Nephron (organoid): ENCODE measurements around the gene NUDCD2.
A peak's percentile ranks its signal among the peaks of the same experiment; 100 is the strongest.
"Not testable (repeated sequence)": the region's sequence is repeated elsewhere in the genome, so short reads cannot be mapped to it uniquely, and the experiment has no call there.

ENCODE experiments used
- H3K27ac Mint-ChIP-seq, 3 experiments: 2 replicates each; pipeline ENCODE4 v1.8.0; 2020; ENCODE audit warnings: mixed read lengths in 3 of 3, mild to moderate bottlenecking in 2 of 3, moderate library complexity in 1 of 3
- H3K27me3 Mint-ChIP-seq: 2 replicates; pipeline ENCODE4 v1.8.0; 2021; ENCODE audit warnings: low read depth, mild to moderate bottlenecking, moderate library complexity, mixed read lengths
- H3K36me3 Mint-ChIP-seq: 2 replicates; pipeline ENCODE4 v1.8.0; 2020; ENCODE audit warnings: low read depth, mixed read lengths
- H3K4me1 Mint-ChIP-seq: 2 replicates; pipeline ENCODE4 v1.8.0; 2020; ENCODE audit warnings: mixed read lengths
- H3K4me3 Mint-ChIP-seq, 3 experiments: 2 replicates each; pipeline ENCODE4 v1.8.0; 2020; ENCODE audit warnings: mild to moderate bottlenecking in 3 of 3, mixed read lengths in 3 of 3, moderate library complexity in 2 of 3
- H3K9me3 Mint-ChIP-seq: 2 replicates; pipeline ENCODE4 v1.8.0; 2020; ENCODE audit warnings: mixed read lengths
- CTCF ChIP-seq, 3 experiments: fragments of 200-600 bp; sonication (generic); IDR thresholded peaks; one replicate each; pipeline ENCODE4 v1.5.0; 2021; ENCODE audit warnings: antibody characterized with exemption in 3 of 3; ENCODE audit not compliant: unreplicated experiment in 3 of 3

NUDCD2 gene

GRCh38 chr5:163460562-163461171, 765 bp upstream of the NUDCD2 start, which contains the start of gene HMMR:
Gene HMMR (plus strand): TSS chr5:163460632. CDS start chr5:163460693, 61 bp downstream.
- peak within 1 kb of the TSS; percentile 100 for H3K27ac Mint-ChIP-seq
- no peaks in the 10 kb centered on the region for H3K9me3 Mint-ChIP-seq
- no peaks in the 10 kb centered on the region for H3K27me3 Mint-ChIP-seq
- H3K4me1 Mint-ChIP-seq: peaks cover 48% of the 10 kb centered on the region
- TF ChIP-seq CTCF (IDR thresholded peaks at IDR 0.05; ENCODE audit: unreplicated experiment in 3 of 3): no peak
- H3K36me3 Mint-ChIP-seq: peaks cover 29% of the 10 kb centered on the region
- peak within 1 kb of the TSS; percentile 92 to 94 (median 92) for H3K4me3 Mint-ChIP-seq

DNA sequence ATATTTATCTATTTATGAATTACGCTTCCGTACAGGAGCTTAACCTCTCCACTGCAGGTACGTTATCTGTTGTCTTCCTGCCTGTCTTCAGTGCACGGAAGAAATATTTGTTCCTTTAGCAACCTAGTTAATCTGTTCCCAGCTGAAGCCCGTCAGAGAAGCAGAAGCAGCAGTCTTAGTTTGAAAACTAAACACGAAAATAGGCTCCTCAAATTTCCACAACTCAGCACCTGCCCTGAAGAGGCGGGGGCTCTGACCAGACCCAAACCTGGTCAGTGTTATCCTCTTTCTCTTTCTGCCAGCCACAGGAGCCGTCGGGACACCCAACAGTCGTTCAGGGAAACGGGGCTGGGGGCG, 462 bp downstream of the NUDCD2 start:
- no peaks in the 10 kb centered on the region for H3K27me3 Mint-ChIP-seq
- no peaks in the 10 kb centered on the region for H3K9me3 Mint-ChIP-seq
- TF ChIP-seq CTCF (IDR thresholded peaks at IDR 0.05; ENCODE audit: unreplicated experiment in 3 of 3): no peak
- peaks cover 55% of the 10 kb centered on the region for H3K4me1 Mint-ChIP-seq
- H3K36me3 Mint-ChIP-seq: peaks cover 35% of the 10 kb centered on the region
- H3K27ac Mint-ChIP-seq: peak overlapping the region; percentile 100
- peak overlapping the region; percentile 92 to 94 (median 92) for H3K4me3 Mint-ChIP-seq

GRCh38 chr5:163458778-163459385, 1.0 kb downstream of the NUDCD2 start:
- TF ChIP-seq CTCF (IDR thresholded peaks at IDR 0.05; ENCODE audit: unreplicated experiment in 3 of 3): no peak
- peak overlapping the region; percentile 100 for H3K27ac Mint-ChIP-seq
- peak overlapping the region; percentile 92 to 94 (median 92) for H3K4me3 Mint-ChIP-seq
- no peaks in the 10 kb centered on the region for H3K27me3 Mint-ChIP-seq
- H3K4me1 Mint-ChIP-seq: peaks cover 55% of the 10 kb centered on the region
- H3K36me3 Mint-ChIP-seq: peaks cover 31% of the 10 kb centered on the region
- H3K9me3 Mint-ChIP-seq: no peaks in the 10 kb centered on the region

- no peak for TF ChIP-seq CTCF (IDR thresholded peaks at IDR 0.05; ENCODE audit: unreplicated experiment in 3 of 3)
- no peaks in the 10 kb centered on the region for H3K27me3 Mint-ChIP-seq
- H3K36me3 Mint-ChIP-seq: peaks cover 40% of the 10 kb centered on the region
- H3K4me1 Mint-ChIP-seq: peaks cover 48% of the 10 kb centered on the region
- H3K9me3 Mint-ChIP-seq: no peaks in the 10 kb centered on the region
- peak overlapping the region in 1 of 3 experiments; percentile 47 for H3K4me3 Mint-ChIP-seq
- H3K27ac Mint-ChIP-seq: peak overlapping the region in 1 of 3 experiments; percentile 60
These were observed 3.1 kb downstream of the NUDCD2 start for GRCh38 chr5:163456840-163457239.

DNA sequence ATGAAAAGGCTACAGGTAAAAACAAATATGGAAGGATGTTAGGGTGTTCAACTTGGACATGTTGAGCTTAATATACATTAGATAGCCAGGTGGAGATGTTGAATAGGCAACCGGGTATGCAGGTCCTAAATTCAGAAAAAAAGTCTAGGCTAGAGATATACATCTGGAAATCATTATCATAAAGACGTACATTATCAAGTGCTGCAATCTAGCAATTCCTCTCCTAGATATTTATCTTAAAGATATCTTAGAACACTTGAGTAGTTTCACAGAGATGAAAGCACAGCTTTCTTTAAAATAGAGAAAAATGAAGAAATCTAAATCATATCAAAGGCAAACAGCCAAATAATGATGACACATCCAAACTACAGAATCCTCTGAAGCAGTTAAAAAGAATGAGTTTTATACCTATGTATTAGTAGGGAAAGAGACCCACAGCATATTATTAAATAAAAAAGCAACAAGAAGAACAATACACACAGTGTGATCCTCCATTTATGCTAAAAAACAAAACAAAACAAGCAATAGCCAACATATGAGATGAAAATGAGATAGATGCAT, 3.8 kb downstream of the NUDCD2 start:
- Mint-ChIP-seq H3K4me1 (peaks cover 45% of the 10 kb centered on the region), H3K36me3 (peaks cover 46% of the 10 kb centered on the region), H3K9me3 (no peaks in the 10 kb centered on the region), H3K27ac (peak overlapping the region in 2 of 3 experiments; percentile 45 to 61), H3K27me3 (no peaks in the 10 kb centered on the region), H3K4me3 (peak overlapping the region; percentile 11 to 79 (median 45))
- no peak for TF ChIP-seq CTCF (IDR thresholded peaks at IDR 0.05; ENCODE audit: unreplicated experiment in 3 of 3)

DNA sequence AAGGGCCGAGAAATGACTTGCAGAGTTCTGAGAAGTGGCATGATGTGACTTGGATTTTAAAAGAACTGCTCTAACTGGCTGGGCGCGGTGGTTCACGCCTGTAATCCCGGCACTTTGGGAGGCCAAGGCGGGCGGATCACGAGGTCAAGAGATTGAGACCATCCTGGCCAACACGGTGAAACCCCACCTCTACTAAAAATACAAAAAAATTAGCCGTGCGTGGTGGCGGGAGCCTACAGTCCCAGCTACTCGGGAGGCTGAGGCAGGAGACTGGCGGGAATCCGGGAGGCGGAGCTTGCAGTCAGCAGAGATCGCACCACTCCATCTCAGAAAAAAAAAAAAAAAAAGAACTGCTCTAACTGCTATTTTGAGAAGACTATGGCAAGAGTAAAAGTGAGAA, 4.5 kb downstream of the NUDCD2 start:
- Mint-ChIP-seq H3K4me1 (peaks cover 38% of the 10 kb centered on the region), H3K36me3 (peaks cover 51% of the 10 kb centered on the region), H3K27ac (peak overlapping the region in 2 of 3 experiments; percentile 10 to 61), H3K4me3 (peak overlapping the region in 1 of 3 experiments; percentile 41)
- not testable (repeated sequence) for H3K9me3 Mint-ChIP-seq, H3K27me3 Mint-ChIP-seq
